Esophagus (tissue), 2 donors: ENCODE data around the gene CEP20. TPM values are rescaled to one million over a fixed set of nuclear protein-coding genes. Genes with fewer than 3 reads are reported as not detected.
"Not testable (repeated sequence)": the region's sequence is repeated elsewhere in the genome, so short reads cannot be mapped to it uniquely, and the experiment has no call there.

Source experiments
- H3K27ac ChIP-seq, 2 donors: one replicate each; pipeline ENCODE4 v1.5.1; 2013; ENCODE audit warnings: low read depth in 2 of 2, mild to moderate bottlenecking in 2 of 2, inconsistent platforms in 1 of 2, low read length in 1 of 2, moderate library complexity in 1 of 2
- H3K27me3 ChIP-seq, 2 donors: one replicate each; pipeline ENCODE4 v1.6.1; 2013; ENCODE audit warnings: low read length in 2 of 2, control low read depth in 1 of 2, mild to moderate bottlenecking in 1 of 2; ENCODE audit not compliant: insufficient read depth in 2 of 2, control insufficient read depth in 1 of 2
- H3K36me3 ChIP-seq, 2 donors: one replicate each; pipeline ENCODE4 v1.6.1; 2013; ENCODE audit warnings: low read length in 1 of 2; ENCODE audit not compliant: control insufficient read depth in 2 of 2, insufficient read depth in 2 of 2
- H3K4me1 ChIP-seq, 2 donors: one replicate each; pipeline ENCODE4 v1.6.1; 2013; ENCODE audit warnings: low read length in 1 of 2; ENCODE audit not compliant: control insufficient read depth in 2 of 2, insufficient read depth in 2 of 2
- H3K4me3 ChIP-seq, 2 donors: one replicate each; pipeline ENCODE4 v1.5.1; 2013; ENCODE audit warnings: low read length in 2 of 2, mild to moderate bottlenecking in 2 of 2, low read depth in 1 of 2, moderate library complexity in 1 of 2
- H3K9me3 ChIP-seq, 2 donors: one replicate each; pipeline ENCODE4 v1.6.1; 2013; ENCODE audit warnings: mild to moderate bottlenecking in 2 of 2, low read depth in 1 of 2, low read length in 1 of 2, moderate library complexity in 1 of 2; ENCODE audit not compliant: control insufficient read depth in 2 of 2, insufficient read depth in 1 of 2
- WGBS, 2 donors: extraction: QIAGEN DNeasy Blood & Tissue Kit; methylation state at CpG; one replicate each; pipeline ENCODE4 v1.1.7; 2013; 5-methylcytosine and 5-hydroxymethylcytosine counted together
- polyA plus RNA-seq, 2 donors: library from polyadenylated mRNA; stranded (reverse); fragments of 200-250 nt; gene quantifications; one replicate each; pipeline ENCODE4 v1.2.3, GENCODE V29; 2013
- donor health status: healthy with polysubstance abuse.
- donor health status: Bipolar disorder and iron deficiency.

CEP20 gene, protein sequence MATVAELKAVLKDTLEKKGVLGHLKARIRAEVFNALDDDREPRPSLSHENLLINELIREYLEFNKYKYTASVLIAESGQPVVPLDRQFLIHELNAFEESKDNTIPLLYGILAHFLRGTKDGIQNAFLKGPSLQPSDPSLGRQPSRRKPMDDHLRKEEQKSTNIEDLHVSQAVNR
- 10 to 100 TPM; 17.6 to 25.6 TPM for polyA plus RNA-seq

DNA sequence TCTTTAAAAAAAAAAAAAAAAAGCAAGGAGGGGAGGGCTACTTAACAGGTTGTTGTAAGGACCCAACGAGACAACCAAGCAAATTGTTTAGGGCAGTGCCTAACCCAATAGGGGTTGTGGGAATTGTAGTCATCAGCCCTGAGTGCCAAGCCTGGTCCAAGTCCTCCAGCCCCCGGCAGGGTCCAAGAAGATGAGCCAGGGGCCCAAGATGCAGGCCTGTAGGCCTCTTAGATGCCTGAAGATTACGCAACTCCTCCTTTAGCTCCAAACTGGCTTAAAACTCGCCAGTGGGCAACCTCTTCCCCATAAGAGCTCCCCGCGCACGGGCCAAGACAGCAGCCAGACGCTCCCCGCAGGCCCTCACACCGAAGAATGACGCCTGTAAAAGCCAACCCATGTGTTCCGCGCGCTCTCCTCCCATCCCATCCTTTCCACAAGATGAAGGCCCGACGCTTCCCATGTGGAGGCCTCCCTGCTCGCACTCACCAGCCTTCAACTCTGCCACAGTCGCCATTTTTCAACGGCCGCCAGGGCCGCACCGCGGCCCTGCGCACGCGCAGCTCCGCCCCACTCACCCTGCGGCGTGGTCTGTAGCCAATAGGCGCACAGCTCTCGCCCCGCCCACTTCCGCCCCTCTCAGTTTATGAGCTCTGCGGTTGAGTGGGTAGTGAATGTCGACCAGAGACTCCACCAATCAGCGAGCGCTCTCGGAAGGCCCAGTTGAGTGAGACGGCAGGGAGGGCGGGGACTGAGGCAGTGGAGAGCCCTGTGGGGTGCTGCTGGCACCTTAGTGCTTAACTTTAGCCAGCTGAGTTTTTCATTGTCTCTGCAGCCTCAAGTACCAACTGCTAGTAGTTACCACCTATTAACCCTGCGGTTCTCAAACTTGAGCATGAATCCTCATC lies at the start of gene CEP20:
Gene CEP20, minus strand, starts transcription at position 532 of the 905 bp plus-strand sequence. Its CDS starts 18 bp downstream, at position 514.
- H3K36me3 ChIP-seq: peaks cover 0 to 2% of the 10 kb centered on the region in 2 donors
- peak within 1 kb of the TSS; percentile 87 to 94 for H3K27ac ChIP-seq
- no peaks in the 10 kb centered on the region for H3K27me3 ChIP-seq
- H3K4me1 ChIP-seq: no peaks in the 10 kb centered on the region
- H3K9me3 ChIP-seq: no peaks in the 10 kb centered on the region
- WGBS, 2 donors: 0 to 1% methylated on average over 40 to 41 of the region's 41 CpGs
- H3K4me3 ChIP-seq: peak within 1 kb of the TSS; percentile 83 to 92

DNA sequence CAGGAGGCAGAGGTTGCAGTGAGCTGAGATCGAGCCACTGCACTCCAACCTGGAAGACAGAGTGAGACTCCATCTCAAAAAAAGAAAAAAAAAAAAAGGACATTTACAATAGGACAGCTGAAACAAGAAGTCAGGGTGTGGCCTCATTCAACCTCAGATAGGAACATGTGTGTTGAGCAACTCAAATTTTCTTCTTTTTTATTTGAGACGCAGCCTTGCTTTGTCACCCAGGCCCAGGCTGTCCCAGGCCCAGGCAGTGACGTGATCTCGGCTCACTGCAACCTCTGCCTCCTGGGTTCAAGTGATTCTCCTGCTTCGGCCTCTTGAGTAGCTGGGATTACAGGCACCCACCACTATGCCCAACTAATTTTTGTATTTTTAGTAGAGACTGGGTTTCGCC lies 48.4 kb upstream of the CEP20 start:
- H3K36me3 ChIP-seq, H3K27ac ChIP-seq, H3K4me1 ChIP-seq, H3K9me3 ChIP-seq, H3K27me3 ChIP-seq, H3K4me3 ChIP-seq: not testable (repeated sequence)
- 86 to 95% methylated on average over 6 of the region's 6 CpGs for WGBS, 2 donors

DNA sequence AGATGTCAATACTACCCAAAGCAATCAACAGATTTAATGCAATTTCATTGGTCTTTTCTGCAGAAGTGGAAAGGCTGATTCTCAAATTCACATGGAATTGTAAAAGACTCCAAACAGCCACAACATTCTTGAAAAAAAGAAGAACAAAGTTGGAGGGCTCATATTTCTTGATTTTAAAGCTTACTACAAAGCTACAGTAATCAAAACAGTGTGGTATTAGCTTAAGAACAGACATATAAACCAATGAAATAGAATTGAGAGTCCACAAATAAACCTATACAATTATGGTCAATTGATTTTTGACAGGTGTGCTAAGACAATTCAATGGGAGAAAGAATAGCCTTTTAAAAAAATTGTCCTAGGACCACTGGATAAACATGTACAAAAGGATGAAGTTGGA lies 46.6 kb upstream of the CEP20 start:
- H3K27ac ChIP-seq: no peak overlapping the region
- H3K4me3 ChIP-seq: no peak overlapping the region
- H3K4me1 ChIP-seq: no peaks in the 10 kb centered on the region
- H3K9me3 ChIP-seq: no peaks in the 10 kb centered on the region
- H3K27me3 ChIP-seq: no peaks in the 10 kb centered on the region
- no peaks in the 10 kb centered on the region for H3K36me3 ChIP-seq

DNA sequence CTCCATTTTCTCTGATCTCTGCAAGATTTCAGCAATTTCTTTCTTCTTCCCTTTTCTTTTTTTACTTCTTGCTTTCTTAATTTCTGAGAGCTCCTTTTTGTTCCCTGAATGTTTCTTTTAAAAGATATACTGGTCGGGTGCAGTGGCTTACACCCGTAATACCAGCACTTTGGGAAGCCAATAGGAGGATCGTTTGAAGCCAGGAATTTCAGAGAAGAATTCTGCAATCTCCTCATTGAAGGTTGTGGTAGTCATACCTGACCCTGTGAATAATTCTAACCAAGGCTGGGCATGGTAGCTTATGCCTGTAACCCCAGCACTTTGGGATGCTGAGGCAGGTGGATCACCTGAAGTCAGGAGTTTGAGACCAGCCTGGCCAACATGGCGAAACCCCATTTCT lies 45.4 kb upstream of the CEP20 start:
- Histone ChIP-seq H3K36me3 (no peaks in the 10 kb centered on the region), H3K4me3 (no peak overlapping the region), H3K27ac (no peak overlapping the region), H3K4me1 (no peaks in the 10 kb centered on the region), H3K27me3 (no peaks in the 10 kb centered on the region), H3K9me3 (no peaks in the 10 kb centered on the region)
- 87% methylated on average over 4 of the region's 4 CpGs for WGBS, 2 donors

DNA sequence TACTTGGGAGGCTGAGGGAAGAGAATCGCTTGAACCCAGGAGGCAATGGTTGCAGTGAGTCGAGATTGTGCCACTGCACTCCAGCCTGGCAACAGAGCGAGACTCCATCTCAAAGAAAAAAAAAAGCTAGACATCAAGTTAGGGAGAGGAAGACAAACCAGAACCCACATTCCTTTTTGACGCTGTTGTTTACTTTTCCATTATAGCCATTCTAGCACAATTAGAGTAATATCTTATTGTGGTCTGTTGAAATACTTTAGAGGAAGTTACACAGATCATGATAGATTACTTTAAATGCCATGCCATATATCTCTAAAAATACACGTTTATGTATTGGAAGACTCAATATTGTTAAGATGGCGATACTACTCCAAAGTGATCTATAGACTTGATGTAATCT lies 44.5 kb upstream of the CEP20 start:
- H3K27ac ChIP-seq: no peak overlapping the region
- H3K27me3 ChIP-seq: no peaks in the 10 kb centered on the region
- WGBS, 2 donors: 77 to 79% methylated on average over 6 of the region's 6 CpGs
- H3K4me3 ChIP-seq: no peak overlapping the region
- no peaks in the 10 kb centered on the region for H3K9me3 ChIP-seq
- H3K36me3 ChIP-seq: no peaks in the 10 kb centered on the region
- no peaks in the 10 kb centered on the region for H3K4me1 ChIP-seq

DNA sequence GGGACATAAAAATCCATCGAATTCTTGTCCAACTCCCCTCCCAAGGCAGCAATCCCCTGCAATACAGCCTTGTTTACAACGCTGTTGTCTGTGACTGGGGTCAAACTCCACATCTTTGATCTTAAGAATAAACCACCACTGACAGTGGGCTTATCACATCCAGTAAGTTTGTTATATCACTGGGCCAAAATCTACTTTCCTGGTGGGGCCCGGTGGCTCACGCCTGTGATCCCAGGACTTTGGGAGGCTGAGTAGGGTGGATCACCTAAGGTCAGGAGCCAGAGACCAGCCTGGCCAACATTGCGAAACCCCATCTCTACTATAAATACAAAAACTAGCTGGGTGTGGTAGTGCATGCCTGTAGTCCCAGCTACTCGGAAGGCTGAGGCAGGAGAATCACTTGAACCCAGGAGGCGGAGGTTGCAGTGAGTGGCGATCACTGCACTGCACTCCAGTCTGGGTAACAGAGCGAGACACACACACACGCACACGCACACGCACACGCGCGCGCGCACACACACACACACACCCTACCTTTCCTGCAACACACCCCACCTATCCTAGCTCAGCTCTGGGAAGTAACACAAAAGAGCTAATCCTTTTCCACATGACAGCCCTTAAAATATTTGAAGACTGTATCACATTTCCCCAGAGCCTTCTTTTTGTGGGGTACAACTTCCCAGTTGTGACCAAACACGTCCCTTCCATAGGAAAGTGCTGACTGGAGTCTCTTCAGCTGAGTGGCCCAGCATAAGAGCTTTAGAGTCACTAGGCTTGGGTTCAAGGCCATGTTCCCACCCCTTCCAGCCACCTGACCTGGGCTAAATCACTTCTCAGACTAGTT lies 40.1 kb upstream of the CEP20 start:
- no peaks in the 10 kb centered on the region for H3K9me3 ChIP-seq
- H3K27ac ChIP-seq: peak overlapping the region; percentile 11 to 21
- no peaks in the 10 kb centered on the region for H3K27me3 ChIP-seq
- no peaks in the 10 kb centered on the region for H3K4me1 ChIP-seq
- no peaks in the 10 kb centered on the region for H3K36me3 ChIP-seq
- 89 to 93% methylated on average over 18 of the region's 18 CpGs for WGBS, 2 donors
- no peak overlapping the region for H3K4me3 ChIP-seq

DNA sequence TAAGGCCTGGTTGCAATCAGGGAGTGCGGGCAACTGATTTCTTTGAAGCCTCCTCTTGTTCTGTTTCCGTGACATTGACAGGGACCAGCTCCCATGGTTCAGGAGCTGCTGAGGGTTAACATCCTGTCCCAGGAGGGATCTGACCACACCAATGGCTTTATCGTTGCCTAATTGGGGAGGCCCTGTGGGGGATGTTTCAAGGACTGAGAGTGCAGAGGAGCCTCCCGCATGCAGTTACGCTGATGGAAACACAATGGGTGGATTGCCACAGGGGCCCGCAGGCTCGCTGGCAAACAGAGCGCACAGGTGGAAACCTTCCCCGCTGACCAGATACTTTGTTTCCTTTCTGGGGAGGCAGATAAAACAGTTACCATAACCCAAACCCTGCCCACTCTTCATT lies 37.2 kb upstream of the CEP20 start:
- Histone ChIP-seq H3K4me1 (no peaks in the 10 kb centered on the region), H3K27me3 (no peaks in the 10 kb centered on the region), H3K27ac (no peak overlapping the region), H3K4me3 (no peak overlapping the region), H3K9me3 (no peaks in the 10 kb centered on the region), H3K36me3 (no peaks in the 10 kb centered on the region)
- 86% methylated on average over 9 of the region's 9 CpGs for WGBS, 2 donors

DNA sequence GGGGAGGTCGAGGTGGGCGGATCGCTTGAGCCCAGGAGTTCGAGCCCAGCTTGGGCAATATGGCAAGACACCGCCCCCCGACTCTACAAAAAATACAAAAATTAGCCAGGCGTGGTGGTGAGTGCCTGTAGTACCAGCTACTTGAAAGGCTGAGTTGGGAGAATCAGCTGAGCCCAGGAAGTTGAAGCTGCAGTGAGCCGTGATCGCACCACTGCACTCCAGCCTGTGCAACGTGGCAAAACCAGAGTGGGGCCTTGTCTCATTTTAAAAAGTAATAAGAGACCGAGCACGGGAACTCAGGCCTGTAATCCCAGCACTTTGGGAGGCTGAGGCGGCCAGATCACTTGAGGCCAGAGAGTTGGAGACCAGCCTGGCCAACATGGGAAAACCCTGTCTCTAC lies 36.6 kb upstream of the CEP20 start:
- H3K4me1 ChIP-seq: no peaks in the 10 kb centered on the region
- 95% methylated on average over 13 of the region's 13 CpGs for WGBS, 2 donors
- no peak overlapping the region for H3K27ac ChIP-seq
- H3K36me3 ChIP-seq: no peaks in the 10 kb centered on the region
- H3K4me3 ChIP-seq: no peak overlapping the region
- H3K9me3 ChIP-seq: no peaks in the 10 kb centered on the region
- H3K27me3 ChIP-seq: no peaks in the 10 kb centered on the region

DNA sequence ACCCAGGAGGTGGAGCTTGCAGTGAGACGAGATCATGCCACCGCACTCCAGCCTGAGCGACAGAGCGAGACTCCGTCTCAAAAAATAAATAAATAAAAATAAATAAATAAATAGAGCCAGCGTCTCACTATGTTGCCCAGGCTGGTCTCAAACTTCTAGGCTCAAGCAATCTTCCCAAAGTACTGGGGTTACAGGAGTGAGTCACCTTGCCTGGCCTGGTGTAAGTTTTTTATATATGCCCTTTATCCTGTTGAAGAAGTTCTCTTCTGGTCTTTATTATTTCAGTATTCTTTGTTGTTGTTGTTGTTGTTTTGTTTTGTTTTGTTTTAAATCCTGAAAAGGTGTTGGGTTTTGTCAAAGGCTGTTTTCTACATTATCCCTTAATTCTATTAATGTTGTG lies 30.9 kb upstream of the CEP20 start:
- Histone ChIP-seq H3K27me3 (no peaks in the 10 kb centered on the region), H3K9me3 (no peaks in the 10 kb centered on the region), H3K4me1 (no peaks in the 10 kb centered on the region), H3K4me3 (no peak overlapping the region), H3K27ac (no peak overlapping the region), H3K36me3 (no peaks in the 10 kb centered on the region)
- 88 to 94% methylated on average over 6 of the region's 6 CpGs for WGBS, 2 donors
